Neuronal stem cell (in vitro differentiated cells): ENCODE results near the gene CHST4.

ENCODE experiments used
- DNase-seq: peaks from one replicate; pipeline ENCODE4 v3.0.0-alpha.2; 2013; ENCODE audit warnings: low spot score
- H2AFZ ChIP-seq: one replicate; pipeline ENCODE4 v1.6.1; 2013; ENCODE audit warnings: mild to moderate bottlenecking, low read length, inconsistent platforms
- H2AK5ac ChIP-seq: 2 replicates; pipeline ENCODE4 v1.6.1; 2013; ENCODE audit warnings: low read depth, mild to moderate bottlenecking, inconsistent platforms, low read length, moderate library complexity, mixed read lengths
- H2BK120ac ChIP-seq: 2 replicates; pipeline ENCODE4 v1.6.1; 2013; ENCODE audit warnings: low read depth, mild to moderate bottlenecking, inconsistent platforms, low read length, moderate library complexity, mixed read lengths
- H2BK12ac ChIP-seq: one replicate; pipeline ENCODE4 v1.6.1; 2013; ENCODE audit warnings: low read length, inconsistent platforms
- H2BK15ac ChIP-seq: 2 replicates; pipeline ENCODE4 v1.6.1; 2013; ENCODE audit warnings: mild to moderate bottlenecking, low read length, inconsistent platforms, mixed read lengths
- H2BK5ac ChIP-seq: one replicate; pipeline ENCODE4 v1.6.1; 2013; ENCODE audit warnings: inconsistent platforms, mild to moderate bottlenecking, low read length, moderate library complexity
- H3K14ac ChIP-seq: one replicate; pipeline ENCODE4 v1.6.1; 2013; ENCODE audit warnings: low read length, inconsistent platforms
- H3K18ac ChIP-seq: 2 replicates; pipeline ENCODE4 v1.6.1; 2013; ENCODE audit warnings: low read length, inconsistent platforms
- H3K23ac ChIP-seq: 2 replicates; pipeline ENCODE4 v1.6.1; 2013; ENCODE audit warnings: low read depth, mild to moderate bottlenecking, mixed read lengths, low read length, inconsistent platforms; ENCODE audit not compliant: poor library complexity
- H3K27ac ChIP-seq: replicated peaks from 3 replicates; pipeline ENCODE4 v1.5.1; 2013; ENCODE audit warnings: low read length, inconsistent platforms
- H3K27me3 ChIP-seq, 3 experiments: 2 replicates each; pipeline ENCODE4 v1.6.1; 2013; ENCODE audit warnings: low read length in 3 of 3, mild to moderate bottlenecking in 2 of 3, inconsistent platforms in 1 of 3, low read depth in 1 of 3, mixed read lengths in 1 of 3, moderate library complexity in 1 of 3; ENCODE audit not compliant: control insufficient read depth in 3 of 3, insufficient read depth in 3 of 3
- H3K36me3 ChIP-seq, 2 donors: replicated peaks in 1 of 2; 2 replicates each; pipeline ENCODE4 v1.6.1; 2013; ENCODE audit warnings: low read length in 2 of 2; ENCODE audit not compliant: control insufficient read depth in 2 of 2, insufficient read depth in 2 of 2
- H3K4ac ChIP-seq: 2 replicates; pipeline ENCODE4 v1.6.1; 2013; ENCODE audit warnings: inconsistent platforms, mild to moderate bottlenecking, low read length, moderate library complexity
- H3K4me1 ChIP-seq, 2 donors: 1 replicate in 1 of 2; 2 replicates in 1 of 2; pipeline ENCODE4 v1.6.1; 2013; ENCODE audit warnings: low read length in 2 of 2, low read depth in 1 of 2; ENCODE audit not compliant: control insufficient read depth in 2 of 2, insufficient read depth in 1 of 2
- H3K4me2 ChIP-seq: one replicate; pipeline ENCODE4 v1.6.1; 2013; ENCODE audit warnings: mild to moderate bottlenecking, low read length, inconsistent platforms; ENCODE audit not compliant: insufficient read depth, poor library complexity, severe bottlenecking
- H3K4me3 ChIP-seq, 2 donors: 2 replicates each; pipeline ENCODE4 v1.5.1; 2013; ENCODE audit warnings: low read length in 2 of 2, mild to moderate bottlenecking in 2 of 2, inconsistent platforms in 1 of 2, moderate library complexity in 1 of 2
- H3K79me1 ChIP-seq: one replicate; pipeline ENCODE4 v1.6.1; 2013; ENCODE audit warnings: low read depth, mild to moderate bottlenecking, inconsistent platforms, low read length, moderate library complexity
- H3K9ac ChIP-seq: one replicate; pipeline ENCODE4 v1.6.1; 2013; ENCODE audit warnings: mild to moderate bottlenecking, low read depth, low read length, inconsistent platforms; ENCODE audit not compliant: poor library complexity
- H3K9me3 ChIP-seq, 2 donors: replicated peaks in 1 of 2; 2 replicates each; pipeline versions ENCODE3 to v1.6.1; 2013; ENCODE audit warnings: low read length in 2 of 2, mild to moderate bottlenecking in 2 of 2, inconsistent platforms in 1 of 2, low read depth in 1 of 2, mixed read lengths in 1 of 2, moderate library complexity in 1 of 2; ENCODE audit not compliant: control insufficient read depth in 2 of 2, insufficient read depth in 1 of 2
- H4K8ac ChIP-seq: one replicate; pipeline ENCODE4 v1.6.1; 2013; ENCODE audit warnings: low read depth, mild to moderate bottlenecking, inconsistent platforms, low read length, moderate library complexity
- H4K91ac ChIP-seq: one replicate; pipeline ENCODE4 v1.6.1; 2013; ENCODE audit warnings: low read length, low read depth, mild to moderate bottlenecking, inconsistent platforms; ENCODE audit not compliant: poor library complexity
- WGBS, 2 donors: extraction: QIAGEN DNeasy Blood & Tissue Kit; methylation state at CpG; one replicate each; pipeline ENCODE4 v1.1.7; 2013; ENCODE audit warnings: missing lambda C conversion rate in 2 of 2, mixed read lengths in 1 of 2; ENCODE audit not compliant: insufficient read length in 2 of 2, insufficient replicate concordance in 1 of 2; ENCODE audit errors: extremely low coverage in 2 of 2; 5-methylcytosine and 5-hydroxymethylcytosine counted together

CHST4 gene

DNA sequence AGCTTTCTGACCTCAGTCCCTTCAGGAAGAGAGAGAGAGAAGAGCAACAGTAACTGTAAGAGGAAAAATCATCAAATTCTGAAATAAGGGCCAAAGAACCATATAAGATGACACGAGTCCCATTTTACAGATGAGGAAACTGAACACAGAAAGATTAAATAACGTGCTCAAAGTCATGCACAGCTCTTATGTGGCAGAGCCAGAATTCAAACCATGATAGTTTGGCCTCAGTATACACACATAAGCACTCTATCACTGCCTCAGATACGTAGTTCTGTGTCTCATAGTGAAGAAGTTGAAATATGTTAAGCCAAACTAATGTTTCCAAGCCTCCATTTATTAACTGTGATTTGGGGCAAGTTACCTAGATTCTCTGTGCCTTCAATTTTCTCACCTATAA, 35.2 kb upstream of the CHST4 start:
- no peak overlapping the region for H2BK12ac ChIP-seq
- no peaks in the 10 kb centered on the region for H3K4me1 ChIP-seq
- no peak overlapping the region for H2AFZ ChIP-seq
- H3K4me3 ChIP-seq, result no peak overlapping the region
- H3K9me3 ChIP-seq, result no peaks in the 10 kb centered on the region
- no peak overlapping the region for H2BK15ac ChIP-seq
- H3K27ac ChIP-seq, result no peak overlapping the region
- H2BK5ac ChIP-seq, result no peak overlapping the region
- DNase-seq, result no peak
- no peak overlapping the region for H4K91ac ChIP-seq
- H2AK5ac ChIP-seq, result no peak overlapping the region
- H3K14ac ChIP-seq, result no peak overlapping the region
- no peak overlapping the region for H3K23ac ChIP-seq
- no peaks in the 10 kb centered on the region for H3K36me3 ChIP-seq
- no peaks in the 10 kb centered on the region for H3K27me3 ChIP-seq
- H3K4me2 ChIP-seq, result no peak overlapping the region
- H4K8ac ChIP-seq, result no peak overlapping the region
- H3K4ac ChIP-seq, result no peak overlapping the region
- WGBS, 2 donors, result no CpG with 5 or more reads among the region's 3 CpGs
- no peak overlapping the region for H3K9ac ChIP-seq
- H3K18ac ChIP-seq, result no peak overlapping the region
- H3K79me1 ChIP-seq, result no peaks in the 10 kb centered on the region
- H2BK120ac ChIP-seq, result no peak overlapping the region

DNA sequence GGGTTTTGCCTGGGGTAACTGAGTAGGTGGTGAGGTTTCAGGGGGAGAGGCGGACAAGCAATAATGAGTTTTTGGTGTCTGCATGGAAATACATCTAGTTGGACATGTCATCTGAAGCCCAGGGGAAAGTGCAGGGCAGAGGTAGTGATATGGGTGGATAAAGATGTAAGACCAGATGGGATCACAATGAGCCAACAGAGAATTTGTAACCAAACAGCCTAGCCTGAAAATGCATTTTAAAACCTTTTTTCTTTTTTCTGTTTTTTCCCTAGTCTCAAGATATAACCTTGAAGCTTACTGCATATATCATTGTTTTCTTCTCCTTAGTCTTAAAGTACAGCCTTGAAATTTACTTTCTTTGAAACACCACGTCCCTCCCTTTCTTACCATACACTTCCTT, 33.4 kb upstream of the CHST4 start:
- Histone ChIP-seq H3K4me2 (no peak overlapping the region), H2BK5ac (no peak overlapping the region), H3K4me1 (no peaks in the 10 kb centered on the region), H3K36me3 (no peaks in the 10 kb centered on the region), H3K18ac (no peak overlapping the region), H3K27ac (no peak overlapping the region), H2BK120ac (no peak overlapping the region), H2BK15ac (no peak overlapping the region), H3K79me1 (no peaks in the 10 kb centered on the region), H4K8ac (no peak overlapping the region), H2BK12ac (no peak overlapping the region), H2AK5ac (no peak overlapping the region), H3K14ac (no peak overlapping the region), H4K91ac (no peak overlapping the region), H3K9me3 (no peaks in the 10 kb centered on the region), H3K27me3 (no peaks in the 10 kb centered on the region), H3K9ac (no peak overlapping the region), H3K4ac (no peak overlapping the region), H3K23ac (no peak overlapping the region), H2AFZ (no peak overlapping the region), H3K4me3 (no peak overlapping the region)
- 100% methylated on average over 1 of the region's 2 CpGs; no CpG with 5 or more reads in 1 of the 2 donors for WGBS, 2 donors
- DNase-seq, result no peak

DNA sequence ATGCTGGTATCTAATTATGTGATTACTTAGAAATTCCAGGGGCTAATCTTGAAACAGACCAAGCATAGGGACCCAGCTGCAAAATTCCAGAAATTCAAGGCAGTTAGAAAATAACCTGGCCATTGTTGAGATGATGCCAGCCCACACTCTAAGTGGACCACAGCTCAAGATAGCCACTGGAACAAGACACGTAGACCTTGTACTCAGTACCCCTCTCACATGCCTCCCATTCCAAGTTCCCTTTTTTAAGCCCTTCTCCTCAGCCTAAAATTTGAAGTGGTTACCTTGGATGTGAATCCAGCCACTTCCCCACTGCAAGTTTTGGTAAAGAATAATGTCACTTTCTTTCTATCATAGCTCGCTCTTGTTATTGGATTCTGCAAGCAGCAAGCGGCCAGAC, 33.0 kb upstream of the CHST4 start:
- no peak overlapping the region for H2BK12ac ChIP-seq
- no peak overlapping the region for H4K8ac ChIP-seq
- H2BK15ac ChIP-seq, result no peak overlapping the region
- WGBS, 2 donors, result no CpG with 5 or more reads among the region's 3 CpGs
- no peak overlapping the region for H4K91ac ChIP-seq
- H3K36me3 ChIP-seq, result no peaks in the 10 kb centered on the region
- DNase-seq, result no peak
- H2AK5ac ChIP-seq, result no peak overlapping the region
- H2AFZ ChIP-seq, result no peak overlapping the region
- H3K79me1 ChIP-seq, result no peaks in the 10 kb centered on the region
- no peak overlapping the region for H3K27ac ChIP-seq
- no peaks in the 10 kb centered on the region for H3K9me3 ChIP-seq
- H2BK120ac ChIP-seq, result no peak overlapping the region
- no peak overlapping the region for H3K4me3 ChIP-seq
- H3K14ac ChIP-seq, result no peak overlapping the region
- no peak overlapping the region for H3K18ac ChIP-seq
- no peak overlapping the region for H3K4me2 ChIP-seq
- H3K27me3 ChIP-seq, result no peaks in the 10 kb centered on the region
- no peaks in the 10 kb centered on the region for H3K4me1 ChIP-seq
- H3K9ac ChIP-seq, result no peak overlapping the region
- no peak overlapping the region for H3K23ac ChIP-seq
- no peak overlapping the region for H3K4ac ChIP-seq
- no peak overlapping the region for H2BK5ac ChIP-seq

DNA sequence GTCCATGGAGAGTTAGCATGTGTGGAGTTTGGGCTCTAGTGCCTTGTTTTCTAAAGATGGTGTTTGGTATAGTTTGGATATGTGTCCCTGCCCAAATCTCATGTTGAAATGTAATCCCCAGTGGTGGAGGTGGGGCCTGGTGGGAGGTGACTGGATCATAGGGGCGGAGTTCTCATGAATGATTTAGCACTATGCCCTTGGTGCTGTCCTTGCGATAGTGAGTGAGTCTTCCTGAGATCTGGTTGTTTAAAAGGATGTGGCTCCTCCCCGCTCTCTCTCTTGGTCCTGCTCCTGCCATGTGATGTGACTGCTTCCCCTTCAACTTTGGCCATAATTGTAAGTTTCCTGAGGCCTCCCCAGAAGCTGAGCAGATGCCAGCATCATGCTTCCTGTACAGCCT, 28.2 kb upstream of the CHST4 start:
- Histone ChIP-seq H2AFZ (no peak overlapping the region), H2AK5ac (no peak overlapping the region), H2BK5ac (no peak overlapping the region), H3K27ac (no peak overlapping the region), H4K91ac (no peak overlapping the region), H3K23ac (no peak overlapping the region), H2BK120ac (no peak overlapping the region), H2BK12ac (no peak overlapping the region), H3K4me2 (no peak overlapping the region), H2BK15ac (no peak overlapping the region), H3K9me3 (no peaks in the 10 kb centered on the region), H4K8ac (no peak overlapping the region), H3K18ac (no peak overlapping the region), H3K4ac (no peak overlapping the region), H3K27me3 (no peaks in the 10 kb centered on the region), H3K4me1 (no peaks in the 10 kb centered on the region), H3K14ac (no peak overlapping the region), H3K9ac (no peak overlapping the region), H3K79me1 (no peaks in the 10 kb centered on the region), H3K4me3 (no peak overlapping the region), H3K36me3 (no peaks in the 10 kb centered on the region)
- DNase-seq, result no peak
- WGBS, 2 donors, result no CpG with 5 or more reads among the region's 3 CpGs
